PFSK-1 (cell line): ENCODE measurements around the gene PXT1.

ENCODE experiments used
- FOXP2 ChIP-seq: optimal IDR thresholded peaks from 2 replicates; pipeline ENCODE3; 2011; ENCODE audit warnings: borderline replicate concordance, control low read depth, inconsistent platforms; ENCODE audit not compliant: insufficient read depth; ENCODE audit errors: extremely low read length, extremely low read depth
- POLR2AphosphoS5 ChIP-seq: IDR thresholded peaks from 2 replicates; pipeline ENCODE4 v1.6.1; 2012; ENCODE audit warnings: low read depth, mild to moderate bottlenecking, control low read depth, low read length, moderate library complexity
- REST ChIP-seq, 2 experiments: IDR thresholded peaks; 2 replicates each; pipeline versions ENCODE4 v1.6.1 to v1.8.0; 2011 to 2012; ENCODE audit warnings: low read depth in 2 of 2, low read length in 2 of 2, control low read depth in 1 of 2, inconsistent platforms in 1 of 2, mild to moderate bottlenecking in 1 of 2, moderate library complexity in 1 of 2; ENCODE audit not compliant: insufficient read depth in 1 of 2
- SIN3A ChIP-seq: IDR thresholded peaks from 2 replicates; pipeline ENCODE4 v1.6.1; 2012; ENCODE audit warnings: mild to moderate bottlenecking, low read length, moderate library complexity, borderline replicate concordance; ENCODE audit not compliant: insufficient read depth
- TAF1 ChIP-seq: IDR thresholded peaks from 2 replicates; pipeline ENCODE4 v1.6.1; 2012; ENCODE audit warnings: low read length, control low read depth, borderline replicate concordance; ENCODE audit not compliant: insufficient read depth

PXT1 gene

DNA sequence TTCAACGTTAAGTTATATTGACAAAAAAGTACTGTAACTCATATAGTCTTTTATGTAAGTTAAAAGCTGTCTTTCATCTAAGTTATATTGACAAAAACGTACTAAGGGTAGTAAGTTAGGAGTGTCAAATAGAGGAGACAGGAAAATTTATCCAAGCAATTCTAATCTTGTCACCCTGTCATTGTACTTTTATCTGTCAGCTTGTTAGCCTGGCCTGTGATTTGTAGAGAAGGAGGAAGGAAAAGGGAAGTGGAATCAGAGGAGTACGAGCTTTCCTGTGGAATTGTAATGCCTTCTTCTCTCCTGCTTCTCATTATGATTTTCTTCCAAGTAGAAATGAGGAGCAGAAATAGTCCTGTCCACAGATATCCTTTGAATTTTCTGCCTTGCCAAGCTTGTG lies 19.0 kb upstream of the PXT1 start:
- TF ChIP-seq REST (IDR thresholded peaks at IDR 0.05; ENCODE audit: insufficient read depth in 1 of 2, low read depth in 2 of 2, low read length in 2 of 2) = no peak
- TF ChIP-seq TAF1 = no peak
- no peak for TF ChIP-seq POLR2AphosphoS5
- no peak for TF ChIP-seq SIN3A
- TF ChIP-seq FOXP2 = no peak

- no peak for TF ChIP-seq REST (IDR thresholded peaks at IDR 0.05; ENCODE audit: insufficient read depth in 1 of 2, low read depth in 2 of 2, low read length in 2 of 2)
- no peak for TF ChIP-seq POLR2AphosphoS5
- no peak for TF ChIP-seq FOXP2
- TF ChIP-seq SIN3A = no peak
Measured at GRCh38 chr6:36460916-36461315, 18.3 kb upstream of the PXT1 start.

DNA sequence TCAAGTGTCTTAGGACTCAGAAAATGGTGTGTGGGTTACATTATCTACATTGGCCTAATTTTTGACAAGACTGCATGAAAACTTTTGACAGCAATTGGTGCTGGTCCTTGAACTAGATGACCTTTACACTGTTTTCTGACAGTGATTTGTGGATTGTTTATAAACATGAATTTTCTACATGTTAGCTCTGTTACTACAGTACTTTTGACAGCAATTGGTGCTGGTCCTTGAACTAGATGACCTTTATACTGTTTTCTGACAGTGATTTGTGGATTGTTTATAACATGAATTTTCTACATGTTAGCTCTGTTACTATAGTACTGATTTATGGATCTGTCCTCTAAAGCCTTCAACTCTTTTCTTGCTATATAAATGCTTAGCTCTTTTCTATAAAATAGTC lies 16.8 kb upstream of the PXT1 start:
- no peak for TF ChIP-seq POLR2AphosphoS5
- no peak for TF ChIP-seq REST (IDR thresholded peaks at IDR 0.05; ENCODE audit: insufficient read depth in 1 of 2, low read depth in 2 of 2, low read length in 2 of 2)
- no peak for TF ChIP-seq FOXP2
- no peak for TF ChIP-seq TAF1
- no peak for TF ChIP-seq SIN3A

DNA sequence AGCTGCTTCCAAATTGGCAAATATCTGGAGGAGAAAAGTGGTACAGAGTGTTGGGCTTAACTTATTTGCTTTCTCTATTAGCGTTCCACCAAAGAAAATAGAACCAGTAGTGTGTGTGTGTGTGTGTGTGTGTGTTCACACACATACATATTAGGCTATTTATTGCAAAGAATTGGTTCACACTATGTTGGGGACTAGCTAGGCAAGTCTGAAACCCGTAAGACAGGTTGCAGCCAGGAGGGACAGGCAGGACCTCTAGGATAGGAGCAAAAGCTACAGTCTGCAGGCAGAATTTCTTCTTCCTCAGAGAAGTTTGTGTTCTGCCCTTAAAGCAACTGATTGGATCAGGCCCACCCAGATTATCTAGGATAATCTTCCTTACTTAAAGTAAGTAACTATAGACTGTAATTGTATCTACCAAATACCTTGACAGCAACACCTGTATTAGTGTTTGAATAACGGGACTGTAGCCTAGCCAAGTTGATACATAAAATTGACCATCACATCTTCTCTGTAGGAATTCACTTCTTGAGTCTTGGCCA lies 12.9 kb upstream of the PXT1 start:
- TF ChIP-seq REST (IDR thresholded peaks at IDR 0.05; ENCODE audit: insufficient read depth in 1 of 2, low read depth in 2 of 2, low read length in 2 of 2) (no peak), POLR2AphosphoS5 (no peak), TAF1 (no peak), SIN3A (no peak), FOXP2 (no peak)

- no peak for TF ChIP-seq SIN3A
- TF ChIP-seq REST (IDR thresholded peaks at IDR 0.05; ENCODE audit: insufficient read depth in 1 of 2, low read depth in 2 of 2, low read length in 2 of 2) = no peak
- no peak for TF ChIP-seq TAF1
- no peak for TF ChIP-seq POLR2AphosphoS5
- no peak for TF ChIP-seq FOXP2
Measured at GRCh38 chr6:36445621-36446020, 3.0 kb upstream of the PXT1 start.
